Lower leg skin (tissue), 3 donors: Measurements from ENCODE around the gene PACRG.

Experiments used
- CTCF ChIP-seq, 3 donors: fragments of 450-650 bp; IDR thresholded peaks; one replicate each; pipeline ENCODE4 v1.5.1; 2016; ENCODE audit warnings: antibody characterized with exemption in 3 of 3, mild to moderate bottlenecking in 3 of 3, moderate library complexity in 2 of 3
- POLR2A ChIP-seq, 2 donors: fragments of 450-650 bp; IDR thresholded peaks; one replicate each; pipeline ENCODE4 v1.6.1; 2016 to 2017; ENCODE audit warnings: antibody characterized with exemption in 2 of 2, mild to moderate bottlenecking in 1 of 2, moderate library complexity in 1 of 2

GRCh38 chr6:163228041-163228440, 500.3 kb downstream of the PACRG start:
- TF ChIP-seq CTCF (IDR thresholded peaks at IDR 0.05) = no peak
- no peak for TF ChIP-seq POLR2A (IDR thresholded peaks at IDR 0.05)
